SU-DHL-6 (cell line): Measurements from ENCODE around the gene TLCD3B.

ENCODE experiments used
- EZH2phosphoT487 ChIP-seq: fragments of 200-600 bp; sonication (generic), shearing (Covaris generic); conservative IDR thresholded peaks from 2 replicates; pipeline ENCODE4 v1.6.1; 2018; ENCODE audit warnings: mild to moderate bottlenecking, antibody characterized with exemption, low read length, moderate library complexity, mixed read lengths
- TF ChIP-seq, protein P1 (sequence below): fragments of 200-600 bp; sonication (generic); IDR thresholded peaks from one replicate; pipeline ENCODE4 v1.5.1; 2017; ENCODE audit warnings: antibody characterized with exemption, mild to moderate bottlenecking, low read length, moderate library complexity; ENCODE audit not compliant: insufficient read depth, poor library complexity, severe bottlenecking

DNA sequence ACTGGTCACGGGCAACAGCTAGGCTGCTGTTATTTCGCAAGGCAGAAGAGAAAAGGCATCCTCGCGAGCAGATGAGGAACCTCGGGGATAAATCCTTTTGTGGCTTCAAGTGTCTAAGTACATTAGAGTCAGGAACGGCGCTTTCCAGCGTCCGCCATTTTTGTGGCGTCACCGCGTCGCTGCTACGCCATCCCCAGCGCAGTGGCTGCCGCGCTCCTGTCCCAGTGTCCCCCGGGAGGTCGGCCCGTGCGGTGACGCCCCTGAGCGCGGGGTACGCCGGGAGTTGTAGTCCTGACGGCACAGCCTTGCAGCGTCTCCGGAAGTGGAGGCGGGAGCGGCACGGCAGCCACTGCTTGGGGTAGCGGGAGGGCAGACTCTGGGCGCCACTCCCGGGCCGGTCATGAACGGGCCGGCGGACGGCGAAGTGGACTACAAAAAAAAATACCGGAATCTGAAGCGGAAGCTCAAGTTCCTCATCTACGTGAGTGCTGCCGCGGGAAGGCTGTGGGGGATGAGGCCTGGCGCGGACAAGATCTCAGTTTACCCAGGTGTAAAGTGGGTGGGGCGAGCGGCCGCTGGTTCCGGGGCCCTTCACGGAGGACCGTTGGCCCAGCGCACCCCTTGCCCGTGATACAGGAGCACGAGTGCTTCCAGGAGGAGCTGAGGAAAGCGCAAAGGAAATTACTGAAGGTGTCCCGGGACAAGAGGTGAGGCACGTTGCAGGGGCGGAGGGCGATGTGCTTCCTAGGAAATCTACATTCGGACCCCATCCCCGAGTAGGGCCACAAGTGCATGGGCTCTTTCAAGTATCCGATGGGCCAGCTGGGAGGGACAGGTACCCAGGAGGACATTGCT is 34.9 kb downstream of the TLCD3B start, which contains the start of gene INO80E:
- TF ChIP-seq, protein P1, sequence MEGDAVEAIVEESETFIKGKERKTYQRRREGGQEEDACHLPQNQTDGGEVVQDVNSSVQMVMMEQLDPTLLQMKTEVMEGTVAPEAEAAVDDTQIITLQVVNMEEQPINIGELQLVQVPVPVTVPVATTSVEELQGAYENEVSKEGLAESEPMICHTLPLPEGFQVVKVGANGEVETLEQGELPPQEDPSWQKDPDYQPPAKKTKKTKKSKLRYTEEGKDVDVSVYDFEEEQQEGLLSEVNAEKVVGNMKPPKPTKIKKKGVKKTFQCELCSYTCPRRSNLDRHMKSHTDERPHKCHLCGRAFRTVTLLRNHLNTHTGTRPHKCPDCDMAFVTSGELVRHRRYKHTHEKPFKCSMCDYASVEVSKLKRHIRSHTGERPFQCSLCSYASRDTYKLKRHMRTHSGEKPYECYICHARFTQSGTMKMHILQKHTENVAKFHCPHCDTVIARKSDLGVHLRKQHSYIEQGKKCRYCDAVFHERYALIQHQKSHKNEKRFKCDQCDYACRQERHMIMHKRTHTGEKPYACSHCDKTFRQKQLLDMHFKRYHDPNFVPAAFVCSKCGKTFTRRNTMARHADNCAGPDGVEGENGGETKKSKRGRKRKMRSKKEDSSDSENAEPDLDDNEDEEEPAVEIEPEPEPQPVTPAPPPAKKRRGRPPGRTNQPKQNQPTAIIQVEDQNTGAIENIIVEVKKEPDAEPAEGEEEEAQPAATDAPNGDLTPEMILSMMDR: no peak
- TF ChIP-seq EZH2phosphoT487: no peak
